ENCODE measurements around the gene LRRC75B.
A peak's percentile ranks its signal among the peaks of the same experiment; 100 is the strongest.
"Not testable (repeated sequence)": the region's sequence is repeated elsewhere in the genome, so short reads cannot be mapped to it uniquely, and the experiment has no call there.

The LRRC75B gene

DNA sequence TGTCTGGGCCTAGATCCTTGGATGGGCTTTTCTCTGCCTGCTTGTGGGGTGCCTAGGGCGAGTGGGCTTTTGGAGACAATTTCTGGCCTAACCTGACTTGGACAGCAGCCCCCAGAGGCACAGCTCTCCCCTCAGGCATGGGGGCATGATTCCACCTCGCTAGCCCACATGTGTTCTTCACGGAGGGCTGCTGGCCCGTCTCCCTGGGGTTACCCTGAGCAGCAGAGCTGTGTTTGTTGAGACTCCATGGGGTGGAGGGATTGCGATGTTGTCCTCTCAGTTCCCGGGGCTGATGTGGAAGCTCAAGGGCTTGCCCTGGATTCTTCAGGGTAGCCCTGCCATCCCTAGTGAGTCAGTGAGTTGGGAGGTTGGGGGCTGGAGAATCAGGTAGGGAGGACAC, 2.4 kb upstream of the LRRC75B start:
- H3K4me1 ChIP-seq = peaks cover 4% of the 10 kb centered on the region
- H3K9me3 ChIP-seq = no peaks in the 10 kb centered on the region
- no peaks in the 10 kb centered on the region for H3K36me3 ChIP-seq (replicated peaks)
- DNase-seq (ENCODE audit: low spot score in 2 of 2) = no peak
- in situ Hi-C loops (cut with MboI; ENCODE audit: low sequenced_read_pairs) = no loop called here
- no peaks in the 10 kb centered on the region for H3K27me3 ChIP-seq (ENCODE audit: low read depth)
- no peak overlapping the region for H3K4me3 ChIP-seq

- no peak overlapping the region for H3K4me3 ChIP-seq
- in situ Hi-C loops (cut with MboI; ENCODE audit: low sequenced_read_pairs) = no loop called here
Observed at GRCh38 chr22:24594569-24595120, 1.8 kb upstream of the LRRC75B start.

DNA sequence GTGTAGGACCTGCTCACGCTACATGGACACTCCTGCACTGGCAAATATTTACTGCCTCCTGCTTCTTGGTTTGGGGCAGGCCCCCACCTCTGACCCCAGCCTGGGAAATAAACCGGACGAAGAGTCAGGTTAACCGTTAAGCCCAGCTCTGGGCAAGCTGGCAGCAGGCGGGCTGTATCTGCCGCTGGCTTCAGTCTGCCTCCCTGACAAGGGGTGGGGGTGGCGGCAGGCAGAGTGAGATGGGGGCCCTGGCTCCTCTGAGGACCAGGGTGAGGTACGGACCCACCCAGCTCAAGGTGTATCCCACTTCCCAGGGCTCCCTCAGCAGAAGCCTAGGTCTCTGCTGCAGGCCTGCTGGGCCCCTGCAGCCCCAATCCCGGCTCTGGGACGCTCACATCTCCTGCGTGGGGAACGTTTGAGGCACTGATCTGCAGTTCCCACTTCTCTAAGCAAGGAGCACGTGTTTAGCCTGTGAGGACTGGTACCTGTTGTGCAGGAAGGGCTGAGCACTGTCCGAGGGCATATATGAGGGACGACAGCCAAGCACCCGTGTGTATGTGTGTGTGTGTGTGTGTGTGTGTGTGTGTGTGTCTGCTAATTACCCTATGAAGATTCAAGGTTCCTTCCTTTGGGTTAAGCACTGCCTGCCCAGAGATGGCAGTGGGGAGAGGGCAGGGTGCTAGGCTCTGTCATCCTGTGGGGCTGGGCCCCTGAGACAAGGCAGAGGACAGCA, 1.1 kb upstream of the LRRC75B start:
- in situ Hi-C loops (cut with MboI; ENCODE audit: low sequenced_read_pairs) = no loop called here
- H3K4me3 ChIP-seq = no peak overlapping the region
- H3K4me1 ChIP-seq = peaks cover 4% of the 10 kb centered on the region
- H3K27me3 ChIP-seq (ENCODE audit: low read depth) = no peaks in the 10 kb centered on the region
- H3K9me3 ChIP-seq = no peaks in the 10 kb centered on the region
- H3K36me3 ChIP-seq (replicated peaks) = no peaks in the 10 kb centered on the region
- no peak for DNase-seq (ENCODE audit: low spot score in 2 of 2)

More at GRCh38 chr22:24594569-24595120, 1.8 kb upstream of the LRRC75B start:
- Histone ChIP-seq H3K9me3 (no peaks in the 10 kb centered on the region), H3K36me3 (replicated peaks) (no peaks in the 10 kb centered on the region), H3K27me3 (ENCODE audit: low read depth) (no peaks in the 10 kb centered on the region), H3K4me1 (peaks cover 4% of the 10 kb centered on the region)
- DNase-seq (ENCODE audit: low spot score in 2 of 2) = no peak

DNA sequence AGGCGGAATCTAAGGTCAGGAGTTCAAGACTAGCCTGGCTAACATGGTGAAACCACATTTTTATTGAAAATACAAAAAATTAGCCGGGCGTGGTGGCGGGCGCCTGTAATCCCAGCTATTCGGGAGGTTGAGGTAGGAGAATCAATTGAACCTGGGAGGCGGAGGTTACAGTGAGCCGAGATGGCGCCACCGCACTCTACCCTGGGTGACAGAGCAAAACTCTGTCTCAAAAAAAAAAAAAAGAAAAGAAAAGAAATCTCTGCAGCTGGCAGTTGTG, 624 bp upstream of the LRRC75B start:
- DNase-seq (ENCODE audit: low spot score in 2 of 2); H3K36me3 ChIP-seq (replicated peaks); in situ Hi-C loops (cut with MboI; ENCODE audit: low sequenced_read_pairs); H3K9me3 ChIP-seq; H3K27me3 ChIP-seq (ENCODE audit: low read depth); H3K4me1 ChIP-seq: not testable (repeated sequence)
- H3K4me3 ChIP-seq = peak overlapping the region; percentile 32

- Histone ChIP-seq H3K36me3 (replicated peaks) (no peaks in the 10 kb centered on the region), H3K4me1 (peaks cover 4% of the 10 kb centered on the region), H3K9me3 (no peaks in the 10 kb centered on the region), H3K27me3 (ENCODE audit: low read depth) (no peaks in the 10 kb centered on the region), H3K4me3 (peak overlapping the region; percentile 49)
- DNase-seq (ENCODE audit: low spot score in 2 of 2) = peak in 1 of 2 experiments; percentile 48
- in situ Hi-C loops (cut with MboI; ENCODE audit: low sequenced_read_pairs) = no loop called here
Observed at GRCh38 chr22:24592058-24592850, 619 bp downstream of the LRRC75B start.

- no peaks in the 10 kb centered on the region for H3K36me3 ChIP-seq (replicated peaks)
- peaks cover 4% of the 10 kb centered on the region for H3K4me1 ChIP-seq
- H3K4me3 ChIP-seq = no peak overlapping the region
- in situ Hi-C loops (cut with MboI; ENCODE audit: low sequenced_read_pairs) = no loop called here
- no peaks in the 10 kb centered on the region for H3K9me3 ChIP-seq
- H3K27me3 ChIP-seq (ENCODE audit: low read depth) = no peaks in the 10 kb centered on the region
- no peak for DNase-seq (ENCODE audit: low spot score in 2 of 2)
Observed at GRCh38 chr22:24591286-24591830, 1.5 kb downstream of the LRRC75B start.

DNA sequence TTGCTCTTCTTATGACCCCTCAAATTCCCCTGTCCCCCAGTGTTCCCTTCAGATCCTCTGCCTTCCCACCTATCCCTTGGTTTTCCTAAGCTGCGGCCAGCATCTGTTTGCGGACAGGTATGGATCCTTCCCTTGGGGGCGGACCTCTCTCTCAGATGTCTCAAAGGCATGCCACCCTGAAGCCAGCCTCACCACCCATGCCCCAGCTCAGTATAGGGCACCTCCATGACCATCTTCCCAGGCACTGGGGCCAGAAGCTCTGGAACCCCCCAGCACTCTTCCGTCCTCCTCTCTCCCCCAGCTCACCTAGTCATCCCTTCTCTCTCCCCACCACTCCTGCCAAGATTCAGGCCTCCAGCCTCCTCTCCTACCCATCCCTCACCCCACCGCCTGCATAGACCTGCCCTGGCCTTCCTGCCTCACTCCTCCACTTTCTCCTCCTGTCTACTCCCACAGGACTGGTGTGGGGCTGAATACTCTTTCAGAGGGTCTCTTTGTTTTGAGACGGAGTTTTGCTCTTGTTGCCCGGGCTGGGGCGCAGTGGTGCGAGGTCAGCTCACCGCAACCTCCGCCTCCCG, 2.2 kb downstream of the LRRC75B start:
- Histone ChIP-seq H3K36me3 (replicated peaks) (no peaks in the 10 kb centered on the region), H3K27me3 (ENCODE audit: low read depth) (no peaks in the 10 kb centered on the region), H3K9me3 (no peaks in the 10 kb centered on the region), H3K4me1 (peaks cover 4% of the 10 kb centered on the region), H3K4me3 (no peak overlapping the region)
- no peak for DNase-seq (ENCODE audit: low spot score in 2 of 2)
- in situ Hi-C loops (cut with MboI; ENCODE audit: low sequenced_read_pairs) = no loop called here

GRCh38 chr22:24589518-24590030, 3.3 kb downstream of the LRRC75B start:
- H3K4me3 ChIP-seq = no peak overlapping the region
- H3K9me3 ChIP-seq = no peaks in the 10 kb centered on the region
- in situ Hi-C loops (cut with MboI; ENCODE audit: low sequenced_read_pairs) = no loop called here
- no peaks in the 10 kb centered on the region for H3K27me3 ChIP-seq (ENCODE audit: low read depth)
- H3K4me1 ChIP-seq = peaks cover 4% of the 10 kb centered on the region
- DNase-seq (ENCODE audit: low spot score in 2 of 2) = no peak
- H3K36me3 ChIP-seq (replicated peaks) = no peaks in the 10 kb centered on the region

DNA sequence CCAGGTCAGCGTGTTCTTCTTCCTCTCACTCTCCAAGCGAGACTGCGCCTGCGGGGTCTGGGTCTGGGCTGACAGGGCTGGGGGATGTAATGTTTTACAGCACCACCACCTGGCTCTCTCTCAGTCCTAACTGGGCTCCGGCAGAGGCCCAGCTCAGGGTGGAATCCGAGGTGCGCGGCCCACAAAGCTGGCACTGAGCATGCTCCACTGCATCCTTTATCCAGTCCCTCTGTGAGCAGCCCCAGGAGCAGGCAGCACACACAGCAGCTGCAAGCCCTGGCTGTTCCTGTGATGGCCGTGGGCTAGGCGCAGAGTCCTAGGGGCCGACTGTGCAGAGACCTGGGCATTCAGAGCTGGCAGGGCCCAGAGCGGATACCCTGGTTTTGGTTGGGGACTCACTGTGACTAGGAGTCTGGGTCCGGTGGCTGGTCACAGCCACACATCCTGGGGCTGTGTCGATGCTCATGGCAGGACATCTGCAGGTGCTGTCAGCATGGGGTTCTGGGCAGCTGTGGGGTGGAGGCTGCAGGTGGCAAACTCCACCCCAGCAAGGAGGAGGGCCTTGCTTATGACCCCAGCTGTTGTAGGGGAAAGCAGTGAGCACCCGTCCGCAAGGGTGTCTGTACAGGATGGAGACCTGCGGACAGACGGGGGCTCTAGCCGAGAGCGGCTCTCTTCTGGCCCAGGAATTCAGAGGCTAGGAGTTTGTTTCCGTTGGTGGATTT, 4.0 kb downstream of the LRRC75B start:
- peaks cover 4% of the 10 kb centered on the region for H3K4me1 ChIP-seq

GRCh38 chr22:24588381-24588756, 4.5 kb downstream of the LRRC75B start:
- Histone ChIP-seq H3K27me3 (ENCODE audit: low read depth) (no peaks in the 10 kb centered on the region), H3K36me3 (replicated peaks) (no peaks in the 10 kb centered on the region), H3K4me1 (peaks cover 3% of the 10 kb centered on the region), H3K4me3 (no peak overlapping the region), H3K9me3 (no peaks in the 10 kb centered on the region)
- in situ Hi-C loops (cut with MboI; ENCODE audit: low sequenced_read_pairs) = no loop called here
- DNase-seq (ENCODE audit: low spot score in 2 of 2) = no peak

More for the DNA sequence above, 4.0 kb downstream of the LRRC75B start:
- Histone ChIP-seq H3K9me3 (no peaks in the 10 kb centered on the region), H3K27me3 (ENCODE audit: low read depth) (no peaks in the 10 kb centered on the region), H3K4me3 (no peak overlapping the region), H3K36me3 (replicated peaks) (no peaks in the 10 kb centered on the region)
- no peak for DNase-seq (ENCODE audit: low spot score in 2 of 2)
- in situ Hi-C loops (cut with MboI; ENCODE audit: low sequenced_read_pairs) = no loop called here

GRCh38 chr22:24587948-24588347, 4.9 kb downstream of the LRRC75B start:
- in situ Hi-C loops (cut with MboI; ENCODE audit: low sequenced_read_pairs) = no loop called here
- DNase-seq (ENCODE audit: low spot score in 2 of 2) = no peak
- H3K4me3 ChIP-seq = no peak overlapping the region
- no peaks in the 10 kb centered on the region for H3K27me3 ChIP-seq (ENCODE audit: low read depth)
- H3K4me1 ChIP-seq = no peaks in the 10 kb centered on the region
- H3K36me3 ChIP-seq (replicated peaks) = no peaks in the 10 kb centered on the region
- H3K9me3 ChIP-seq = no peaks in the 10 kb centered on the region

GRCh38 chr22:24587251-24587650, 5.6 kb downstream of the LRRC75B start:
- H3K4me1 ChIP-seq = no peaks in the 10 kb centered on the region
- no peaks in the 10 kb centered on the region for H3K9me3 ChIP-seq
- no peak for DNase-seq (ENCODE audit: low spot score in 2 of 2)
- in situ Hi-C loops (cut with MboI; ENCODE audit: low sequenced_read_pairs) = no loop called here
- H3K36me3 ChIP-seq (replicated peaks) = no peaks in the 10 kb centered on the region
- H3K4me3 ChIP-seq = no peak overlapping the region
- no peaks in the 10 kb centered on the region for H3K27me3 ChIP-seq (ENCODE audit: low read depth)

DNA sequence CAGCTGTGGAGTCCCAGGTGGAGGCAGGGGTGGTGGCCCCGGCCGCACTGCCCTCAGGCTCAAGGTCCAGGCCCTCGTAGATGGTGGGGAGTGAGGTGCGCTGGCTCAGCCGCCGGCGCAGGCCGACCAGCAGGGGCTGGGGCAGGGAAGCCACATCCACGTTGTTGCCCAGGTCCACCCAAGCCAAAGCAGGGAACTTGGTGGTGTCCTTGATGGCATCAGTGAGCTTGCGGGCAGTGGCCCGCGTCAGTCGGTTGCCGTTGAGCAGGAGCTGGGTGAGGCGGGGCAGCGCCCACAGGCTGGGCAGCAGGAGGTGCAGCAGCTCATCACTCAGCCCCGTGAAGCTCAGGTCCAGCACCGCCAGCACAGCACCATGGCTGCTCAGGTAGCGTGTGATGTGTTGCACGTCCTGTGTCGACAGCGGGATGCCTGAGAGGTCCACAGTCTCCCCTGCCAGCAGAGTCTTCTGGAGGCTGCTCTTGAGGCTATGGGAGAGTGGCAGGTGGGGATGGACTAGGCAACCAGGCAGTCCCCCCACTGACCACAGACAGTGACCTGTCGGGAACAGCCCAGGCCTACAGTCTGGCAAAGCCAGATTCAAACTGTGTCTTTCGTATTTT, 6.8 kb downstream of the LRRC75B start:
- no peak for DNase-seq (ENCODE audit: low spot score in 2 of 2)
- Histone ChIP-seq H3K36me3 (replicated peaks) (no peaks in the 10 kb centered on the region), H3K4me3 (no peak overlapping the region), H3K27me3 (ENCODE audit: low read depth) (no peaks in the 10 kb centered on the region), H3K4me1 (no peaks in the 10 kb centered on the region), H3K9me3 (no peaks in the 10 kb centered on the region)
- in situ Hi-C loops (cut with MboI; ENCODE audit: low sequenced_read_pairs) = no loop called here
